GM19438 (cell line): Measurements from ENCODE around the gene RLIM.
"Not testable (repeated sequence)": the region's sequence is repeated elsewhere in the genome, so short reads cannot be mapped to it uniquely, and the experiment has no call there.

ENCODE experiments used
- ATAC-seq: cut with Tn5 transposase; IDR thresholded peaks from one replicate; pipeline ENCODE4 v1.9.1; 2021; ENCODE audit warnings: low read depth; ENCODE audit not compliant: unreplicated experiment

The RLIM gene, protein sequence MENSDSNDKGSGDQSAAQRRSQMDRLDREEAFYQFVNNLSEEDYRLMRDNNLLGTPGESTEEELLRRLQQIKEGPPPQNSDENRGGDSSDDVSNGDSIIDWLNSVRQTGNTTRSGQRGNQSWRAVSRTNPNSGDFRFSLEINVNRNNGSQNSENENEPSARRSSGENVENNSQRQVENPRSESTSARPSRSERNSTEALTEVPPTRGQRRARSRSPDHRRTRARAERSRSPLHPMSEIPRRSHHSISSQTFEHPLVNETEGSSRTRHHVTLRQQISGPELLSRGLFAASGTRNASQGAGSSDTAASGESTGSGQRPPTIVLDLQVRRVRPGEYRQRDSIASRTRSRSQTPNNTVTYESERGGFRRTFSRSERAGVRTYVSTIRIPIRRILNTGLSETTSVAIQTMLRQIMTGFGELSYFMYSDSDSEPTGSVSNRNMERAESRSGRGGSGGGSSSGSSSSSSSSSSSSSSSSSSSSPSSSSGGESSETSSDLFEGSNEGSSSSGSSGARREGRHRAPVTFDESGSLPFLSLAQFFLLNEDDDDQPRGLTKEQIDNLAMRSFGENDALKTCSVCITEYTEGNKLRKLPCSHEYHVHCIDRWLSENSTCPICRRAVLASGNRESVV

DNA sequence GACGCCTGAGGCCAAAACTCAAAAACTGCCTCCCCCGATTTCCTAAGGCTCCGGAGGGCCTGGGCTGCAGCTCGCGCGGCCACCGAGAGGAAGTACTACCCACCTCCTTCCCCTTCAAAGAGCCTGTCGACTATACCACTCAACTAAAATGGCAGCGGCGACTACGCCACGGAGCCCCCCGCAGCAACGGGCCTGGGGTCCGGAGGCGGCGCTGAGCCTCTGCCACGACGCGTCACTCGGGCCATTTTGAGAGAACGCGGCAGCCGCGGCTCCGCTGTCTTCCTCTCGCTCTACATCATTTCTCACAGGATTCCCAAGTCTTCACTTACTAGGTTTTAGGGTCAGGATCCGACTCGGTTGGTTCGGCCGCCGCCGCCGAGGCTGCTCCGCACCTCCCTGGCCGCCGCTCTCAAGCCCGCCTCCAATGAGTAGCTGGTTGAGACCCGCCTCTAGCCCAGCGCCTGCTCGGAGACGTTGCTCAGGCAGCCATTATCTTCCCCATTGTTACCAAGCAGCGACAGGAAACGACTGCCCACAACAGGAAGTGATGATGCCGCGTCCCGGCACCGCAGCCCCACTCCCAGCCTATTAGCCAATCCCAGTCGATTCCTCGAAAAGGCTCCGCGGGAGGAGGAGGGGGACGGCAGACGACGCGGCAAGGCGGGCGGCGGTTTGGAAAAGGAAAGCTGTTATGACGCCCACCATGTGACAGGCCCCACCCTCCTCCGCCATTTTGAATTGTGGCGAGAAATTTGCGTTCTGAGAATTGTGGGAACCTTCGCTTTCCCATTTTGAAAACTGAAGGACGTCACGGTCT, at the start of gene RLIM:
RLIM (minus strand) TSS at position 532 of the 817 bp plus-strand sequence. CDS start 18,647 bp downstream, outside the sequence.
- peak; percentile 89 for ATAC-seq

DNA sequence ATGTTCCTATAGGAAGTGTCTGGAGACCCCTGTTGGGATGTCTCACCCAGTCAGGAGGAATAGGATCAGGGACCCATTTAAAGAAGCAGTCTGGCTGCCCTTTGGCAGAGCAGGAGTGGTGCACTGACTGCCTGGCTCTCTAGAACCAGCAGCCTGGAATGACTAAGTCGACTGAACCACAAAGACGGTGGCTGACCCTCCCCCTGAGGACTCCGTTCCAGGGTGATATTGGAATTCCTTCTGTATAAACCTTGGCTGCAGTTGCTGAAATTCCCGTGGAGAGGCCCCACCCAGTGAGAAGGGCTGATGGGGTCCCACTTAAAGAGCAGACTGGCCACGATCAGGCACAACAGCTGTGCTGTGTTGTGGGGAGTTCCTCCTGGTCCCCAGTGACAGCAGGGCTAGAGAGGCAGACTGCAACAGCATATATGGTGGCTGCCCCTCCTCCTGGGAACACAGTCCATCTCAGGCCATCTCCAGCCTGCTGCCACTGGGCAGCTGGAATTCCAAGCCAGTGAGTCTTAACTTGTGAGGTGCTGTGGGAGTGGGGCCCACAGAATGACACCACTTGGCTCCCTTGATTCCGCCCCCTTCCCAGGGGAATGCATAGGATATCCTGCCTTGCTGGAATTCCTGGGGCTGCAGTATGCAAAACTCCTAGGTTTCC, 41.8 kb upstream of the RLIM start:
- ATAC-seq = no peak

DNA sequence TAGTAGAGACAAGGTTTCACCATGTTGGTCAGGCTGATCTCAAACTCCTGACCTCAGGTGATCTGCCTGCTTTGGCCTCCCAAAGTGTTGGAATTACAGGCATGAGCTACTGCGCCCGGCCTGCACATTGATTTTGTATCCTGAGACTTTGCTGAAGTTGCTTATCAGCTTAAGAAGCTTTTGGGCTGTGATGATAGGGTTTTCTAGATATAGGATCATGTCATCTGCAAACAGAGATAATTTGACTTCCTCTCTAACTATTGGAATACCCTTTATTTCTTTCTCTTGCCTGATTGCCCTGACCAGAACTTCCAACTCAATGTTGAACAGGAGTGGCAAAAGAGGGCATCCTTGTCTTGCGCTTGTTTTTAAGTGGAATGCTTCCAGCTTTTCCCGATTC, 40.5 kb upstream of the RLIM start:
- not testable (repeated sequence) for ATAC-seq

DNA sequence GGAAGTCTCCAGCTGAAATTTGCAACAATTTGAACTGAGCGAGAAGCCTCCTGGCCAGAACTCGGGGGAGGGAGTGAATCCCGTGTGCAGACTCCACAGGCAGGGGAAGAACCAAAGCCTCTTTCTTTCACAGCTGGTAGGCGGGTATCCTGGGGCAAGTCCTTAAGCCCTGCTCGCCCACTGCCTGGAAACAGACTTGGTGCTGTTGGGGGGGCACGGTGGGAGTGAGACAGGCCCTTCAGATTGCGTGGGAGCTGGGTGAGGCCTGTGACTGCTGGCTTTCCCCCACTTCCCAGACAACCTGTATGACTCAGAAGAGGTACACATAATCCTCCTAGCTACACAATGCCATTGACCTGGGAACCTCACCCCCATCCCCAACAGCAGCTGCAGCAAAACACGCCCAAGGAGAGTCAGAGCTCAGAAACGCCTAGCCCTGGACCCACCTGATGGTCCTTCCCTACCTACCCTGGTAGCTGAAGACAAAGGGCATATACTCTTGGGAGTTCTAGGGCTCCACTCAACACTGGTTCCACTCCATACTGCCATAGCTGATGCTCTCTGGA, 22.4 kb upstream of the RLIM start:
- ATAC-seq = no peak

DNA sequence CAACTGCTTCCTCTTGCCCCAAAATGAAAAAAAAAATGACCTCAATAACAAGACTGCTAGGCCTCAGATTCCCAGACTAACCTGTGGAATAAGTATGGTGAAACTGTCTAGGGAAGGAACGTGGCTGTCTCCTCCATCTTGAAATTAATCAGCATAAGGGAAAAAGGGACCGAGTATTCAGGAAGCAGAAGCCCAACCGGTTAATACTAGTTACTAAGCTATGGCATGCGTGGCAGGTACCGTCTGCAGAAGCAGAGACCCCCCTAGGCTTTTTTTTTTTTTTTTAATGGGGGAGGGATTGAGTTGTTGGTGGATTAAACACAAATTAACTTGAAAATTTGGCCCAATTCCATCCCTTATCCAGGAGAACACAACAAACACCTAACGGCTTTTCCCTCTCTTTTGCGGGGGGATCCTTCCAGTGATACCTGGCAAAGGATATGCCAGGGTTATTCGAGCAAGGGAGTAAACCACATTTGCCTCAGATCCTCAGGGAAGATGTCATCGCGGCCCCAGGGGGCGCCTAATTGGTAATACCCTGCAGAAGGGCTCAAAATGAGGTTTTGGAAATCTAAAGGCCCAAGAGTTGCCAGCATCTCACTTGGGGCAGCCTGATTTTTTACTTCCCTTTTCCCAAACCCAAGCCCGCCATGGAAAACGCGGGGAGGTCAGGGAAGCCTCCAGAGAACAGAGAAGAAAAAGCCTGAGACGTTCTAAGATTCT, 893 bp downstream of the RLIM start:
- ATAC-seq = no peak

DNA sequence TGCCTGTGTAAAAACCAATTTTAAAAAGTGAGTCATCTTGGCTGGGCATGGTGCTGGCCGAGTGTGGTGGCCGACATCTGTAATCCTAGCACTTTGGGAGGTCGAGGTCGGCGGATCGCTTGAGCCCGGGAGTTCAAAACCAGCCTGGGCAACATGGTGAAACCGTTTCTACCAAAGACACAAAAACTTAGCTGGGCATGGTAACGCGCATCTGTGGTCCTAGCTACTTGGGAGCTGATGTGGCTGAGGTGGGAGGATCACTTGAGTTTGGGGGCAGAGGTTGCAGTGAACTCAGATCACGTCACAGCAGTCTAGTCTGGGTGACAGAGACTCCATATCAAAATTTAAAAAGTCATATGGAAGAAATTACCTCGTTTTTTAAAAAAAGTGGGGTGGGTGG, 7.6 kb downstream of the RLIM start:
- ATAC-seq = no peak

DNA sequence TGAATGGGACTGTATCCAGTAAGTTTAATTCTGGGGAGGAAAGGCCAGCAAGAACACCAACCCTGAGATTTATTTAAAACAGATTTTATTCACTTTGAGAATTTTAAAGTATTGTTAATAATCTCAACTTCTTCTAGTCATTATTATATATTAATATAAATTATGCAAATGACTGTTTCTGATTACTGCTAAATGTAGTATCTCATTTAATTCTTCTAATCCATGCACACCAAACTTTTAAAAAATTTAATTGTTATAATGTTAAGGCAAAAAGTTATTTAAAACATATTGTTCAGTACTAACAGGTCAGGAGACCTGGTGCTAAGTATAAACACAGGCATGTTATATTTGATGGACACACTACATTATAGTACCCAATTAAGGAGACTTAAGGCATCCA, 8.1 kb downstream of the RLIM start:
- ATAC-seq = no peak

DNA sequence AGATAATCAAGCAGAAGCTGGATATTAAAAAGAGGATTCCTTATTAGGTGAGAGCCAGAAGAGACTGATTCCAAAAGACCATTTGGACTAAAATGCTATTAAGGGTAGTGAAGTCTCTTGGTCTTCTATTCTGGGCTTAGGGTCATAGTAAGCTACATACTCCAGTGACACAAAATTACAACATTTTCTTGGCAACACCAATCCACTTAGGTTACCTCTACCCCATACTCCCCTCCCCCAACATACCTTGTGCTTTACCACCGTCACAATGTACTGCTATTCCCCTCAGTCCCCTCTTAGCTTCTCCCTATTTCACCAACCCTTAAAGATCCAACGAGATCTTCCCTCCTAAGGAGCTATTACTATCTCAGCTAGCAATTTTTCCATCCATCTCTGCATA, 11.4 kb downstream of the RLIM start:
- no peak for ATAC-seq

DNA sequence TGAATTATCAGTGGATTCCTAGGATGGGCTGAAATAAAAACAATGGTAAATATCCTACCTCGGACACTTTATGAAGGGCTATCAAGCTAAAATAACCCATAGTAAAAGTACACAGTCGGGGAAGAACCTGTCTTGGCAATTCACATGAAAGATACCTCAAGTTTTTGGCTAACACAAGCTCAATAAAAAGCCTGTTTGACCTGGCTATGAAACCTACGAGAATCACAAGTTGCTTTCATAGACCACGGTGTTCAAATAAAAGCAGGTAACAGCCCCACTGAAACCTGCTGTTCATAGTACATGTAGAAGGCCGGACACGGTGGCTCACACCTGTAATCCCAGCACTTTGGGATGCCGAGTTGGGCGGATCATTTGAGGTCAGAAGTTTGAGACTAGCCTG, 12.3 kb downstream of the RLIM start:
- no peak for ATAC-seq

DNA sequence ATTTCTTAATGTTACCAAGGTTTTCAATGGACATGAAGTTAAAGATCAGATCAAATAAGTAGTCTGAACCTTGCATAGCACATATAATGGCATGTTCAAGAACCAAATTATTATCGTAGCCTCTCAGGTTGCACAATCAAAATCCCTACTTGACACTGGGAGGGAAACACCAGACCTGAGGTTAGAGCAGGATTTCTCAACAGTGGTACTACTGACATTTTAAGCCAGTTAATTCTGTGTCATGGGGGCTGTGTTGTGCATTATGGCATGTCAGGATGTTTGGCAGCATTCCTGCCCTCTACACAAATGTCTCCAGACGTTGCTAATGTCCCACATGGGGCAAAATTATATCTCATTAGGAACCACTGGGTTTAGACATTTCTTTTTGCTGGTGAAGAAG, 20.8 kb downstream of the RLIM start:
- ATAC-seq = no peak

DNA sequence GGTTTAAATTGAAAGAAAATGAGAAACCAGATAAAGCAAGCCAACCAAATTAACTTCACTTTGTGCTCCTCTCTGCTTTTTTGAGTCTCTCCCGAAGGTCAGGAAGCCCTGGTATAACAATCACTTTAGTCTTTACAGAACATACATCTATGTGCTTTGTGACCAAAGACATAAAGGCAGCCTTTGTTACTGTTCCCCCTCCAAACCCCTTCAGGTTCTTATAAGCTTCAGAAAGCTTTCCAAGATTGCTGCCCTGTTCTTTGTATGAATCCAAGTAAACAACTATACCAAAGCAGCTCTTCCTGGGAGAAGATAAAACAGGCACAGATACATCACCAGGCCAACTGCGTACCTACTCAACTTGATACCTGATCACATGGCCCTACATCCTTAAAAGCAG, 28.7 kb downstream of the RLIM start:
- no peak for ATAC-seq

DNA sequence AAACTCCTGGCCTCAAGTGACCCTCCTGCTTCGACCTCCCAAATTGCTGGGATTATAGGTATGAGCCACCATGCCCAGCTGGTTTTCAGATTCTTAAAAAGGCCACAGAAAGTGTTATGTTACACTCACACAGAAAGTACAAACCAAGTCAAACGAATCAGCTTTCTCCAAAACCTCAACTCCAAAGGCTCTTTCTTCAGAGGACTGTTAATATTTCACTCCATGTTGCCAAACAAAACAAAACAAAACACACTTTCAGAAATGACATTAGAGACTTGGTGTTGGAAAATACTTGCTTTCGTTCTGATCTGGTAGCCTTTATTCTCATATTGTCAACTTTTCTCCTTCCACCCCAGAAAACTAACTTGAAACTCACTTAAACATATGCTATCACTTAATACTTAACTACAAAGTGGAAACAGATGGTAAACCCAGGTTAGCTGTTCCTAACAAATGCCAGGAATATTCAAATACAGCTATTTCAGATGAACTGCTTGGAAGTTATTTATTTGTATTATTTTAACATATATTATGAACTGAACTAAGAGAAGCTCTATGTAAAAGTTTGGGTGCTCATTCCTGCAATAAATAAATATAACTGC, 34.7 kb downstream of the RLIM start:
- no peak for ATAC-seq

DNA sequence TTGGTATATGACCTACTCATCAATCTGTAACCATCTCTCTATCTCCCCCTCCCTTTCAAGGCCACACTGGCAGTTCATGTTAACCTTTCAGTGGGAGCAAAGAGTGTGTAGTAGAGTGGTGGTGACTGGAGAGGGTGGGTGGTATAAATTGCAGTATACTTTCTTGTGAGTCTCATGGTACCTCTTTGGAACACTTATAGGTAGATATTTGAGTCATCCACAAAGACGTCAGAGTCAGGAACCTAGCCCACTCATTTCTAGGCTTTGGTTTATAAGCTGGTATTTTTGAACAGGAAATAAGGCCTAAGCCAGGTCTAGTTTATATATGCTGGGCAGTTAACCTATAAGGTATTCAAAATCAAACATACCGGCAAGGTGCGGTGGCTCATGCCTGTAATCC, 36.3 kb downstream of the RLIM start:
- no peak for ATAC-seq

DNA sequence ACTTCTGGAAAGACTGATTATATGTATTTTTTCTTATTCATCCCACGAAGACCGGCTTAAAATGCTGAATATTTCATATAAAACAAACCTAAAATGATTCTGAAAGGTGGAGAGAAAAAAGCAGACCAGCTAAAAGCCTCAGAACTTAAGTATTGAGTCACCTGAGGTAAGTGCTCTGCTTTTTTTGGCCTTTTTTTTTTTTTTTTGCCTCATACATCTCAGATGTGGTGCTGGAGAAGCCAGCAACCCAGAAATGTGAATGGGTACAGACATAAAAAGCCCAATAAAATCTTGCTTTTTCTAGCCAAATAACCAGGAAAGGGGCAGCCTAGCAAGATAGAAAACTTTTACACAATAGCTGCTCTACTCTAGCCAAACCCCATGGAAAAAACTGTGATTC, 57.0 kb downstream of the RLIM start:
- no peak for ATAC-seq

DNA sequence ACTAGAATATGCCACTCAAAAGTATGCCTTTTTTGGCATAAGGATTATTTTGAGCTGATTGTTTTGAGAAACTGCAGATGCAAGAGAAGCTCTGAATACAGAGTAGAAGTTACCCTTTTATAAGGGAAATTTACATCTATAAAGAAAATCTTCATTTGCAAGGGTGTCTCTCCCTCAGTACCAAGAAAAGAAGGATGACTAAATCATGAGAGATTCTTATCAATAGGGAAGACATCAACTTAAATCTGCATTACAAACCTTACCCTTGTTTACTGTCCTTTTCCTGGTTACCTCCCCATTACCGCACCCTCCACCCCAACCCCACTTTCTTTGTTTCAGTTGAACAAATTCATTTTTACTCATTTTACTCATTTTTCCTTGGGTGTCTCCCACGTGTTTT, 62.5 kb downstream of the RLIM start:
- ATAC-seq = no peak

DNA sequence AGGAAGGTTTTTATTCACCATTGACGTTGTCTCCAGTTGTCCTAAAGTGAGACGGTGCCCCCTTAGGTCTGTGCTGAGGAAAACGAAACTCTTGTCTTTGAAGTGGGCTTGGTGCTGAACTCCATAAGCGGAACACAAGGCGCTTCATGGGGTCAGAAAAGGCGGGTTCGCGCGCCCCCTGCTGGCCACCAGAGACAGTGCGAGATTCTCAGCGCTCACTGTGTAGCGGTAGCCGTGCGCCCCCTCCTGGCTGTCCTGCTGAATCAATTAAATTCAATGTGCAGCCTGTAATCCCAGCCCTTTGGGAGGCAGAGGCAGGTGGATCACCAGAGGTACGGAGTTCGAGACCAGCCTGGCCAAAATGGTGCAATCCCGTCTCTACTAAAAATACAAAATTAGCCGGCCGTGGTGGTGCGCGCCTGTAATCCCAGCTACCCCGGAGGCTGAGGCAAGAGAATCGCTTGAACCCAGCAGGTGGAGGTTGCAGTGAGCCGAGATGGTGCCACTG, 64.1 kb downstream of the RLIM start:
- ATAC-seq = peak; percentile 91

DNA sequence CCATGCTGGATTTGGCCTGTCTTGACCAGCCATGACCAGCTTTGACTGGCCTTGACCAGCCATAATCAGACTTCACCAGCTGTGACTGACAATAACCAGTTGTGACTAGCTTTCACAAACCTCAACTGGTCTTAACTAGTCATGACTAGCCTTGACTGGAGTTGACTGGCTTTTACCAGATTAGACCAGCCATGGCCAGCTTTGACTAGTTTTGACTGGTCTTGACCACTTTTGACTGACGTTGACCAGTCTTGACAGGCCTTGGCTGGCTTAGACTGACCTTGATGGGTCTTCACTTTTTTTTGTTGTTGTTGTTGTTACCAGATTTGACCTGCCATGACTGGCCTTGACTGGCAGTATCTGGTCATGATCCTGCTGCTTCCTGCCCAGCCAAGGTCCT, 67.4 kb downstream of the RLIM start:
- ATAC-seq = no peak

DNA sequence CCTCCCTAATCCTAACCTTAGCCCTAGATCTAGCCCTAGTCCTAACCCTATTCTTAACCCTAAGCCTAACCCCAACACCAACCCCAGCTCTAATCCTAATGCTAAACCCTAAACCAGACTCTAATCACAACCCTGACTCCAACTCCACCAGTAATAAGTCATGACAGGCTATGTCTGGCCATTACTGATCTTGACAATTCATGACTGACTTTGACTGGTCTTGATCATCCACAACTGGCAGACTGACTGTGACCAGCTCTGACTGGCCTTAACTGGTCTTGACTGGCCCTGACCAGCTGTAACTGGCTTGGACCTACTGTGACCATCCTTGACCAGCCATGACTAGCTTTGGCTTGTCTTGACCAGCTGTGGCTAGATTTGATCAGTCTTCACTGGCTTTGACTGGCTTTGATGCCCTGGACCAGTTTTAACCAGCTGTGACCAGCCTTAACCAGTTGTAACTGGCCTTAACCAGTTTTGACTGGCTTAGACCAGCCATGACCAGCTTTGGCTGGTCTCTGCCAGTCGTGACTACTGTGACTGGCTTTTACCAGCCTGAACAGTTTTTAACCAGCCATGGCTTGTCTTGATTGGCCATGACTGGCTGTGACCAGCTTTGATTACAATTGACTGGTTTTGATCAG, 68.4 kb downstream of the RLIM start:
- no peak for ATAC-seq
